Keratinocyte (primary cell): ENCODE measurements around the gene EPAS1. TPM values are rescaled to one million over a fixed set of nuclear protein-coding genes. Genes with fewer than 3 reads are reported as not detected.

Source experiments
- DNase-seq: peaks from one replicate; pipeline ENCODE4 v3.0.0-alpha.2; 2011; ENCODE audit warnings: low read depth, missing footprints, low spot score
- FAIRE-seq: peaks from 2 replicates; lab custom pipeline; 2011; peaks lifted over from hg19 to GRCh38; lab: Jason Lieb, UNC
- H2AFZ ChIP-seq: 2 replicates; pipeline ENCODE4 v1.6.0; 2012; ENCODE audit warnings: low read length, control low read depth, inconsistent platforms; ENCODE audit not compliant: control insufficient read depth
- H3K27ac ChIP-seq: 2 replicates; pipeline ENCODE4 v1.5.1; 2011; ENCODE audit warnings: low read length; ENCODE audit not compliant: control insufficient read depth, insufficient read depth
- H3K27me3 ChIP-seq: 3 replicates; pipeline ENCODE4 v1.6.0; 2011; ENCODE audit warnings: low read length; ENCODE audit not compliant: control insufficient read depth, insufficient read depth; ENCODE audit errors: extremely low read depth
- H3K36me3 ChIP-seq, 2 experiments: 2 replicates in 1 of 2; 3 replicates in 1 of 2; pipeline ENCODE4 v1.5.1; 2011; ENCODE audit warnings: low read length in 2 of 2, mild to moderate bottlenecking in 1 of 2; ENCODE audit not compliant: control insufficient read depth in 2 of 2, insufficient read depth in 2 of 2; ENCODE audit errors: extremely low read depth in 1 of 2
- H3K4me1 ChIP-seq: 3 replicates; pipeline ENCODE4 v1.5.1; 2011; ENCODE audit warnings: low read length; ENCODE audit not compliant: control insufficient read depth, insufficient read depth; ENCODE audit errors: extremely low read depth
- H3K4me2 ChIP-seq: 3 replicates; pipeline ENCODE4 v1.6.0; 2011; ENCODE audit warnings: low read depth, low read length; ENCODE audit not compliant: control insufficient read depth, insufficient read depth; ENCODE audit errors: extremely low read depth
- H3K4me3 ChIP-seq, 3 experiments: fragments of 200-600 bp in 1 of 3; sonication (generic) in 1 of 3; 2 replicates in 2 of 3; 3 replicates in 1 of 3; pipeline ENCODE4 v1.5.1; 2011 to 2016; ENCODE audit warnings: low read length in 3 of 3, mild to moderate bottlenecking in 3 of 3, control low read depth in 2 of 3, inconsistent platforms in 1 of 3, low read depth in 1 of 3, mixed read lengths in 1 of 3, mixed run types in 1 of 3, moderate library complexity in 1 of 3; ENCODE audit not compliant: control insufficient read depth in 2 of 3, insufficient read depth in 2 of 3; ENCODE audit errors: extremely low read depth in 1 of 3
- H3K79me2 ChIP-seq: 2 replicates; pipeline ENCODE4 v1.6.0; 2012; ENCODE audit warnings: low read length; ENCODE audit not compliant: control insufficient read depth, insufficient read depth
- H3K9ac ChIP-seq: 3 replicates; pipeline ENCODE4 v1.6.0; 2011; ENCODE audit warnings: low read length; ENCODE audit not compliant: control insufficient read depth, insufficient read depth; ENCODE audit errors: extremely low read depth
- H3K9me1 ChIP-seq: 3 replicates; pipeline ENCODE4 v1.6.0; 2011; ENCODE audit warnings: low read length; ENCODE audit not compliant: control insufficient read depth, insufficient read depth; ENCODE audit errors: extremely low read depth
- H3K9me3 ChIP-seq: 2 replicates; pipeline ENCODE4 v1.5.1; 2012; ENCODE audit warnings: low read depth, low read length; ENCODE audit not compliant: control insufficient read depth
- H4K20me1 ChIP-seq: 3 replicates; pipeline ENCODE4 v1.6.0; 2011; ENCODE audit warnings: low read length; ENCODE audit not compliant: control insufficient read depth, insufficient read depth; ENCODE audit errors: extremely low read depth
- EZH2 ChIP-seq: IDR thresholded peaks from one replicate; pipeline ENCODE4 v1.6.1; 2012; ENCODE audit warnings: inconsistent platforms, mild to moderate bottlenecking, low read length, moderate library complexity
- dilution Hi-C: fragments of 300-500 bp; cut with MboI; formaldehyde crosslinking; loops from one replicate; pipeline ENCODE4 v1.7.0; 2020; ENCODE audit warnings: low sequenced_read_pairs; ENCODE audit not compliant: extremely low pct_ligation_motif_present
- polyA plus RNA-seq, 5 experiments: library from polyadenylated mRNA; depleted of rRNA in 3 of 5; stranded (reverse) in 3 of 5; stranded (forward) in 1 of 5; unstranded in 1 of 5; fragments of >200 nt; gene quantifications; 1 replicate in 1 of 5; 2 replicates in 3 of 5; 3 replicates in 1 of 5; pipeline versions ENCODE4 v1.2.1 to v1.2.3, GENCODE V29; 2011 to 2012; ENCODE audit warnings: missing spikeins in 2 of 5, low read depth in 1 of 5, low replicate concordance in 1 of 5
- TF ChIP-seq, protein P1 (sequence below), 3 experiments: IDR thresholded peaks in 1 of 3; conservative IDR thresholded peaks in 1 of 3; optimal IDR thresholded peaks in 1 of 3; 2 replicates in 2 of 3; 3 replicates in 1 of 3; pipeline versions ENCODE3 to v1.5.1; 2011; ENCODE audit warnings: low read length in 3 of 3, mild to moderate bottlenecking in 3 of 3, moderate library complexity in 2 of 3, control low read depth in 1 of 3, inconsistent platforms in 1 of 3; ENCODE audit not compliant: insufficient read depth in 2 of 3; ENCODE audit errors: extremely low read depth in 1 of 3

Gene EPAS1
- polyA plus RNA-seq, 1 donor (not counting 4 experiments of a cell fraction or from before 2014, with no cell fraction given) = 96.7 TPM

DNA sequence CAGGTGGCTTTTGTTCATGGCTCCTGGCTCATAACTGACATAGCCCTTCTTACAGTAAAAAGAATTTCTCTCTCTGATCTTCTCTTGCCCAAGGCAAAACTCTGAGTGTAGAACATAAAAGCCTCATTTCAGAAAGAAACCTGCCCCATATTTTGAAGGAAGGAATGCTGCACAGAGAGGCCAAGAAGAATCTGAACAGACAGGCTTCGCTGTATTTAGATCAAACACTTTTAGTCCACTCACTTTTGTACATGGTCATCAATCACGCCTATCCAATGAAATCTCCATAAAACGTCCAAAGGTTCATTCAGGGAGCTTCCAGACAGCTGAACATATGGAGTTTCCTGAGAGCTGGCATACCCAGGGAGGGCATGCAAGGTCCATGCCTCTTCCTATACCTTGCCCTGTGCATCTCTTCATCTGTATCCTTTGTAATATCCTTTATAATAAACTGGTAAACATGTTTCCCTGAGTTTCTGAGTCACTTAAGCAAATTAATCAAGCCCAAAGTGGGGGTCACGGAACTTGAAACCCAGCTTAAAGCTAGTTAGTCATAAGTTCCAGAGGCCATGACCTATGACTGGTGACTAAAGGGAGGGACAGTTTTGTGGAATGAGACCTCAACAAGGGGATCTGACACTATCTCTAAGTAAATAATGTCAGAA is 119.7 kb downstream of the EPAS1 start:
- Histone ChIP-seq H3K4me3 (no peak overlapping the region), H3K36me3 (no peaks in the 10 kb centered on the region), H3K4me2 (no peak overlapping the region), H3K4me1 (no peaks in the 10 kb centered on the region), H3K27me3 (no peaks in the 10 kb centered on the region), H3K79me2 (no peaks in the 10 kb centered on the region), H3K9me3 (no peaks in the 10 kb centered on the region), H3K27ac (no peak overlapping the region), H3K9me1 (no peaks in the 10 kb centered on the region), H3K9ac (no peak overlapping the region), H2AFZ (no peak overlapping the region), H4K20me1 (no peaks in the 10 kb centered on the region)
- dilution Hi-C loops = no loop called here
- no peak for FAIRE-seq
- TF ChIP-seq EZH2 = no peak
- TF ChIP-seq, protein P1, sequence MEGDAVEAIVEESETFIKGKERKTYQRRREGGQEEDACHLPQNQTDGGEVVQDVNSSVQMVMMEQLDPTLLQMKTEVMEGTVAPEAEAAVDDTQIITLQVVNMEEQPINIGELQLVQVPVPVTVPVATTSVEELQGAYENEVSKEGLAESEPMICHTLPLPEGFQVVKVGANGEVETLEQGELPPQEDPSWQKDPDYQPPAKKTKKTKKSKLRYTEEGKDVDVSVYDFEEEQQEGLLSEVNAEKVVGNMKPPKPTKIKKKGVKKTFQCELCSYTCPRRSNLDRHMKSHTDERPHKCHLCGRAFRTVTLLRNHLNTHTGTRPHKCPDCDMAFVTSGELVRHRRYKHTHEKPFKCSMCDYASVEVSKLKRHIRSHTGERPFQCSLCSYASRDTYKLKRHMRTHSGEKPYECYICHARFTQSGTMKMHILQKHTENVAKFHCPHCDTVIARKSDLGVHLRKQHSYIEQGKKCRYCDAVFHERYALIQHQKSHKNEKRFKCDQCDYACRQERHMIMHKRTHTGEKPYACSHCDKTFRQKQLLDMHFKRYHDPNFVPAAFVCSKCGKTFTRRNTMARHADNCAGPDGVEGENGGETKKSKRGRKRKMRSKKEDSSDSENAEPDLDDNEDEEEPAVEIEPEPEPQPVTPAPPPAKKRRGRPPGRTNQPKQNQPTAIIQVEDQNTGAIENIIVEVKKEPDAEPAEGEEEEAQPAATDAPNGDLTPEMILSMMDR (optimal IDR thresholded peaks at IDR 0.05 in 1 of 3, IDR thresholded peaks at IDR 0.05 in 1 of 3, conservative IDR thresholded peaks at IDR 0.05 in 1 of 3; ENCODE audit: extremely low read depth in 1 of 3, insufficient read depth in 2 of 3, low read length in 3 of 3) = no peak
- DNase-seq = no peak

DNA sequence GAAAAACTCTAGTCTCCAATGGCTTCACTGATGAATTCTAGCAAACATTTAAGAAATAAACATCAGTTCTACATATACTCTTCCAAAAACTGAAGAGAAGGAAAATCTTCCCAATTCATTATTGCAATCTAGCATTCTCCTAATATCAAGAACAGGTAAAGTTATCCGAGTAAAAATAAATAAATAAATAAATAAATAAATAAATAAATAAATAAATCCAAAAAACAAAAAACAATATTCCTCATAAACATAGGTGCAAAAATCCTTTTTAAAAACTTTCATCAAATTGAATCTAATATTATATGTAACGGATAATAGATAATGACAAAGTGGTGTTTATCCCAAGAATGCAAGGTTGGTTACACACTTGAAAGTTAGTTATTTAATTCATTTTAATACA is 123.7 kb downstream of the EPAS1 start:
- H3K9me3 ChIP-seq = no peaks in the 10 kb centered on the region
- H3K4me2 ChIP-seq = no peak overlapping the region
- dilution Hi-C loops = no loop called here
- DNase-seq (no peak), FAIRE-seq (no peak)
- H3K27me3 ChIP-seq = no peaks in the 10 kb centered on the region
- H3K27ac ChIP-seq = no peak overlapping the region
- H4K20me1 ChIP-seq = no peaks in the 10 kb centered on the region
- no peaks in the 10 kb centered on the region for H3K4me1 ChIP-seq
- H3K9me1 ChIP-seq = no peaks in the 10 kb centered on the region
- TF ChIP-seq EZH2 = no peak
- TF ChIP-seq, protein P1 (optimal IDR thresholded peaks at IDR 0.05 in 1 of 3, IDR thresholded peaks at IDR 0.05 in 1 of 3, conservative IDR thresholded peaks at IDR 0.05 in 1 of 3; ENCODE audit: extremely low read depth in 1 of 3, insufficient read depth in 2 of 3, low read length in 3 of 3) = no peak
- H3K4me3 ChIP-seq = no peak overlapping the region
- no peak overlapping the region for H2AFZ ChIP-seq
- no peak overlapping the region for H3K9ac ChIP-seq
- H3K36me3 ChIP-seq = no peaks in the 10 kb centered on the region
- no peaks in the 10 kb centered on the region for H3K79me2 ChIP-seq
